H1 (cell line): ENCODE data around the gene ACACA. TPM values are rescaled to one million over a fixed set of nuclear protein-coding genes. Genes with fewer than 3 reads are reported as not detected.

ENCODE experiments used
- CTCF ChIA-PET: fragments of 300-600 bp; sonication (Branson Sonifier 250); formaldehyde crosslinking; loops from one replicate; lab custom pipeline; 2021; ENCODE audit not compliant: partially characterized antibody; lab: Charles Lee
- POLR2A ChIA-PET: fragments of 300-600 bp; sonication (Branson Sonifier 250); formaldehyde crosslinking; loops from one replicate; lab custom pipeline; 2021; ENCODE audit warnings: inconsistent platforms; ENCODE audit not compliant: partially characterized antibody; lab: Charles Lee
- DNase-seq, 2 experiments: peaks; one replicate each; pipeline versions ENCODE4 v3.0.0 to v3.0.0-alpha.2; 2010 to 2022; ENCODE audit warnings: low spot score in 2 of 2, low read depth in 1 of 2, mixed read lengths in 1 of 2
- FAIRE-seq: peaks from 2 replicates; lab custom pipeline; 2011; peaks lifted over from hg19 to GRCh38; lab: Jason Lieb, UNC
- H2AFZ ChIP-seq: 2 replicates; pipeline ENCODE4 v1.8.1; 2012; ENCODE audit warnings: low read length, inconsistent platforms
- H2AK5ac ChIP-seq: 2 replicates; pipeline ENCODE4 v1.6.1; 2013; ENCODE audit warnings: low read depth, low read length
- H2BK120ac ChIP-seq: replicated peaks from 2 replicates; pipeline ENCODE3; 2013; ENCODE audit warnings: low read depth, low read length, inconsistent platforms
- H2BK12ac ChIP-seq: 2 replicates; pipeline ENCODE4 v1.6.1; 2013; ENCODE audit warnings: low read depth, low read length
- H2BK15ac ChIP-seq: 2 replicates; pipeline ENCODE4 v1.6.1; 2013; ENCODE audit warnings: low read length
- H2BK20ac ChIP-seq: 2 replicates; pipeline ENCODE4 v1.6.1; 2013; ENCODE audit warnings: low read length
- H2BK5ac ChIP-seq: 2 replicates; pipeline ENCODE4 v1.6.1; 2013; ENCODE audit warnings: low read depth, low read length
- H3K14ac ChIP-seq: 2 replicates; pipeline ENCODE4 v1.6.1; 2013; ENCODE audit warnings: inconsistent platforms; ENCODE audit not compliant: insufficient read length
- H3K18ac ChIP-seq: 2 replicates; pipeline ENCODE4 v1.6.1; 2013; ENCODE audit warnings: low read length; ENCODE audit errors: extremely low read depth
- H3K23ac ChIP-seq: 2 replicates; pipeline ENCODE4 v1.6.1; 2013; ENCODE audit warnings: inconsistent platforms; ENCODE audit not compliant: insufficient read length
- H3K23me2 ChIP-seq: 2 replicates; pipeline ENCODE4 v1.6.1; 2013; ENCODE audit warnings: low read depth, low read length
- H3K27ac ChIP-seq: 2 replicates; pipeline ENCODE4 v1.6.1; 2011; ENCODE audit warnings: low read depth, low read length, inconsistent platforms
- H3K27me3 ChIP-seq, 4 experiments: replicated peaks in 1 of 4; 1 replicate in 1 of 4; 2 replicates in 3 of 4; pipeline versions ENCODE4 v1.6.1 to v1.8.1; 2011 to 2013; ENCODE audit warnings: low read length in 3 of 4, mild to moderate bottlenecking in 3 of 4, inconsistent platforms in 2 of 4, mixed read lengths in 2 of 4, moderate library complexity in 1 of 4; ENCODE audit not compliant: control insufficient read depth in 3 of 4, insufficient read depth in 3 of 4; ENCODE audit errors: extremely low read depth in 1 of 4
- H3K36me3 ChIP-seq, 4 experiments: 2 replicates each; pipeline versions ENCODE4 v1.6.1 to v1.8.1; 2011 to 2013; ENCODE audit warnings: mild to moderate bottlenecking in 4 of 4, low read length in 3 of 4, moderate library complexity in 2 of 4, control low read depth in 1 of 4, inconsistent platforms in 1 of 4; ENCODE audit not compliant: insufficient read depth in 4 of 4, control insufficient read depth in 2 of 4
- H3K4ac ChIP-seq: replicated peaks from 2 replicates; pipeline ENCODE3; 2013; ENCODE audit warnings: low read length, low read depth, mixed read lengths, inconsistent platforms; ENCODE audit not compliant: insufficient read length
- H3K4me1 ChIP-seq, 4 experiments: replicated peaks in 1 of 4; 1 replicate in 1 of 4; 2 replicates in 3 of 4; pipeline versions ENCODE4 v1.6.1 to v1.8.1; 2011 to 2013; ENCODE audit warnings: low read length in 3 of 4, inconsistent platforms in 2 of 4, mixed read lengths in 1 of 4; ENCODE audit not compliant: insufficient read depth in 4 of 4, control insufficient read depth in 3 of 4
- H3K4me2 ChIP-seq, 2 experiments: 2 replicates each; pipeline versions ENCODE4 v1.6.1 to v1.8.1; 2011 to 2013; ENCODE audit warnings: low read depth in 2 of 2, low read length in 2 of 2, control low read depth in 1 of 2, inconsistent platforms in 1 of 2, mild to moderate bottlenecking in 1 of 2; ENCODE audit not compliant: insufficient read depth in 1 of 2
- H3K4me3 ChIP-seq, 4 experiments: fragments of 200-600, 300-600 bp in 1 of 4; sonication (generic), shearing (Covaris generic), sonication (Bioruptor Twin) in 1 of 4; 2 replicates each; pipeline versions ENCODE4 v1.5.1 to v1.8.1; 2011 to 2016; ENCODE audit warnings: low read length in 4 of 4, low read depth in 3 of 4, control low read depth in 2 of 4, inconsistent platforms in 2 of 4, mild to moderate bottlenecking in 2 of 4, mixed read lengths in 1 of 4, moderate library complexity in 1 of 4; ENCODE audit not compliant: insufficient read depth in 2 of 4; ENCODE audit errors: extremely low read depth in 1 of 4
- H3K56ac ChIP-seq: replicated peaks from 2 replicates; pipeline ENCODE3; 2013; ENCODE audit warnings: low read depth, mild to moderate bottlenecking, mixed read lengths, low read length, inconsistent platforms; ENCODE audit not compliant: insufficient read length
- H3K79me1 ChIP-seq: 2 replicates; pipeline ENCODE4 v1.6.1; 2013; ENCODE audit warnings: low read depth, low read length, control low read depth
- H3K79me2 ChIP-seq, 2 experiments: 2 replicates each; pipeline versions ENCODE4 v1.6.1 to v1.8.1; 2012 to 2013; ENCODE audit warnings: low read length in 2 of 2, mild to moderate bottlenecking in 2 of 2, inconsistent platforms in 1 of 2; ENCODE audit not compliant: insufficient read depth in 2 of 2, control insufficient read depth in 1 of 2
- H3K9ac ChIP-seq, 4 experiments: replicated peaks in 1 of 4; 1 replicate in 1 of 4; 2 replicates in 3 of 4; pipeline versions ENCODE4 v1.6.1 to v1.8.1; 2011 to 2013; ENCODE audit warnings: low read depth in 3 of 4, low read length in 3 of 4, control low read depth in 2 of 4, mild to moderate bottlenecking in 2 of 4, moderate library complexity in 2 of 4, inconsistent platforms in 1 of 4; ENCODE audit errors: extremely low read depth in 1 of 4
- H3K9me3 ChIP-seq, 2 experiments: 2 replicates each; pipeline versions ENCODE4 v1.6.1 to v1.8.1; 2012 to 2013; ENCODE audit warnings: mild to moderate bottlenecking in 2 of 2, moderate library complexity in 2 of 2, control low read depth in 1 of 2, inconsistent platforms in 1 of 2, low read depth in 1 of 2, low read length in 1 of 2, mixed read lengths in 1 of 2; ENCODE audit not compliant: insufficient read depth in 2 of 2
- H4K20me1 ChIP-seq, 2 experiments: replicated peaks in 1 of 2; 2 replicates each; pipeline versions ENCODE3 to v1.8.1; 2011 to 2013; ENCODE audit warnings: inconsistent platforms in 2 of 2, low read length in 2 of 2, mild to moderate bottlenecking in 1 of 2; ENCODE audit not compliant: insufficient read depth in 2 of 2, control insufficient read depth in 1 of 2
- H4K5ac ChIP-seq: 2 replicates; pipeline ENCODE4 v1.6.1; 2013; ENCODE audit warnings: low read length, low read depth, mixed read lengths, inconsistent platforms; ENCODE audit not compliant: insufficient read length
- H4K8ac ChIP-seq: 2 replicates; pipeline ENCODE4 v1.8.0; 2013; ENCODE audit warnings: mild to moderate bottlenecking, moderate library complexity, low read length, inconsistent platforms; ENCODE audit not compliant: insufficient read depth; ENCODE audit errors: extremely low read depth
- H4K91ac ChIP-seq: replicated peaks from 2 replicates; pipeline ENCODE3; 2013; ENCODE audit warnings: low read length, mixed read lengths, inconsistent platforms; ENCODE audit not compliant: insufficient read length
- ASH2L ChIP-seq: fragments of 200-600, 300-600 bp; sonication (generic); IDR thresholded peaks from one replicate; pipeline ENCODE4 v1.7.1; 2017; ENCODE audit warnings: low read length
- BRCA1 ChIP-seq: IDR thresholded peaks from 2 replicates; pipeline ENCODE4 v1.6.1; 2012; ENCODE audit warnings: low read depth, low read length, improper control_type of control experiment
- CREB1 ChIP-seq: IDR thresholded peaks from 2 replicates; pipeline ENCODE4 v1.6.1; 2012; ENCODE audit warnings: inconsistent platforms
- CTCF ChIP-seq, 3 experiments: IDR thresholded peaks; 1 replicate in 2 of 3; 2 replicates in 1 of 3; pipeline versions ENCODE4 v1.5.1 to v1.6.1; 2011; ENCODE audit warnings: low read length in 3 of 3, mild to moderate bottlenecking in 3 of 3, inconsistent platforms in 2 of 3, low read depth in 1 of 3, moderate library complexity in 1 of 3; ENCODE audit not compliant: insufficient read depth in 1 of 3; ENCODE audit errors: control extremely low read depth in 1 of 3
- EGR1 ChIP-seq: IDR thresholded peaks from 2 replicates; pipeline ENCODE4 v1.6.1; 2011; ENCODE audit warnings: low read depth, low read length, borderline replicate concordance
- NANOG ChIP-seq: IDR thresholded peaks from 2 replicates; pipeline ENCODE4 v1.6.1; 2011; ENCODE audit warnings: low read length, low read depth, mild to moderate bottlenecking, inconsistent platforms; ENCODE audit not compliant: insufficient read depth, poor library complexity, severe bottlenecking
- PHF8 ChIP-seq: fragments of 200-600 bp; sonication (generic); conservative IDR thresholded peaks from 2 replicates; pipeline ENCODE4 v1.7.1; 2012; ENCODE audit warnings: low read depth, mild to moderate bottlenecking, inconsistent platforms, low read length, moderate library complexity
- RBBP5 ChIP-seq: IDR thresholded peaks from 2 replicates; pipeline ENCODE4 v1.7.1; 2012; ENCODE audit warnings: low read depth, mild to moderate bottlenecking, inconsistent platforms, low read length, moderate library complexity, borderline replicate concordance
- RFX5 ChIP-seq: IDR thresholded peaks from 2 replicates; pipeline ENCODE4 v1.6.1; 2011; ENCODE audit warnings: low read depth, low read length, improper control_type of control experiment, borderline replicate concordance
- SIX5 ChIP-seq: IDR thresholded peaks from 2 replicates; pipeline ENCODE4 v1.6.1; 2011; ENCODE audit warnings: mild to moderate bottlenecking, low read depth, low read length
- TEAD4 ChIP-seq: IDR thresholded peaks from 2 replicates; pipeline ENCODE4 v1.6.1; 2012; ENCODE audit warnings: low read depth, low read length, inconsistent platforms, mixed read lengths
- whole genome bisulfite sequencing, 2 experiments: shearing (Covaris generic) in 1 of 2; methylation state at CpG; one replicate each; pipeline versions ENCODE4 v1.1.6 to v1.1.7; 2013 to 2015; ENCODE audit warnings: low lambda C conversion rate in 2 of 2, mixed read lengths in 2 of 2, inconsistent platforms in 1 of 2, low coverage in 1 of 2, missing lambda C conversion rate in 1 of 2; ENCODE audit not compliant: insufficient replicate concordance in 2 of 2, insufficient coverage in 1 of 2, insufficient read length in 1 of 2; ENCODE audit errors: extremely low coverage in 1 of 2, missing lambda C conversion rate in 1 of 2; 5-methylcytosine and 5-hydroxymethylcytosine counted together
- polyA plus RNA-seq, 7 experiments: library from polyadenylated mRNA; depleted of rRNA in 3 of 7; stranded (reverse) in 5 of 7; unstranded in 2 of 7; fragments of >200 nt in 5 of 7; fragments of 200-250 nt in 2 of 7; gene quantifications; 1 replicate in 5 of 7; 2 replicates in 1 of 7; 4 replicates in 1 of 7; pipeline versions ENCODE4 v1.2.1 to v1.2.3, GENCODE V29; 2011 to 2013; ENCODE audit warnings: missing spikeins in 2 of 7, mixed read lengths in 2 of 7
- total RNA-seq: library from RNA; stranded (reverse); fragmentation: NEBNext Ultra II Directional; extraction: Animal tissue kit (Norgen Biotek cat#: 25700); gene quantifications from 2 replicates; pipeline ENCODE4 v1.2.1, GENCODE V29; 2021
- TF ChIP-seq, protein P1 (sequence below): IDR thresholded peaks from 2 replicates; pipeline ENCODE4 v1.6.1; 2012; ENCODE audit warnings: inconsistent platforms

Gene ACACA
- total and polyA plus RNA-seq, 2 of the 8 experiments (the other 6 are each of a cell fraction or from before 2014, with no cell fraction given), result 74.0 to 160 TPM

DNA sequence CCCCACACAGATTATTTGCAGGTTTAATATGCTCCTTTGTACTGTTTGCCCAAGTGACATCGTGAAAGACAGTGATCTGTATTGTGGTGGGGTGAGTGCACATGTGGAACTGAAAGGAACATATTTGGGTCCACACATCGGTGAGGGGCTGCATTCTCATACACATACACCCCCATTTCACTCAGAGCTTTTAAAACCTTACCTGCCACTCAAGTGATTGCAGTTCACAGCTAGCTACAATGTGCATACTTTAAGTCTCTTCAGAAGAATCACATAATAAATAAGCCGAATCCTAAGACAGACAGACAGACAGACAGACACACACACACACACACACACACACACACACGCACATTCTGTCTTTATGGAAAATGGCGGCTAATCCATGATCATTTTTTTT, 355.3 kb downstream of the ACACA start:
- POLR2A ChIA-PET, result no interaction called here
- TF ChIP-seq RBBP5 (no peak), NANOG (no peak), BRCA1 (no peak), TEAD4 (no peak), RFX5 (no peak), CTCF (IDR thresholded peaks at IDR 0.05; ENCODE audit: control extremely low read depth in 1 of 3, insufficient read depth in 1 of 3, low read depth in 1 of 3, low read length in 3 of 3) (no peak), SIX5 (no peak), CREB1 (no peak), ASH2L (no peak), PHF8 (no peak), EGR1 (no peak)
- TF ChIP-seq, protein P1, sequence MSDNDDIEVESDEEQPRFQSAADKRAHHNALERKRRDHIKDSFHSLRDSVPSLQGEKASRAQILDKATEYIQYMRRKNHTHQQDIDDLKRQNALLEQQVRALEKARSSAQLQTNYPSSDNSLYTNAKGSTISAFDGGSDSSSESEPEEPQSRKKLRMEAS, result no peak

More for the DNA sequence above, 355.3 kb downstream of the ACACA start:
- no peak overlapping the region for H3K14ac ChIP-seq
- no peak overlapping the region for H3K27ac ChIP-seq
- no peak overlapping the region for H3K56ac ChIP-seq
- no peak overlapping the region for H2BK20ac ChIP-seq
- H3K23me2 ChIP-seq, result no peaks in the 10 kb centered on the region
- no peak overlapping the region for H4K8ac ChIP-seq
- no peaks in the 10 kb centered on the region for H4K20me1 ChIP-seq
- H2BK12ac ChIP-seq, result no peak overlapping the region
- no peak overlapping the region for H3K4me3 ChIP-seq
- H3K36me3 ChIP-seq, result no peaks in the 10 kb centered on the region; a peak in 1 of 8 replicates
- H3K4me2 ChIP-seq, result no peak overlapping the region
- peaks cover 1 to 6% (median 4%) of the 10 kb centered on the region in 4 experiments; a peak in 4 of 7 replicates for H3K4me1 ChIP-seq
- no peak for DNase-seq
- no peak overlapping the region for H2BK15ac ChIP-seq
- no peak overlapping the region for H3K4ac ChIP-seq
- no peak for FAIRE-seq
- H3K27me3 ChIP-seq, result no peaks in the 10 kb centered on the region
- H3K23ac ChIP-seq, result no peak overlapping the region
- WGBS, 2 experiments, result 87% methylated on average over 5 of the region's 5 CpGs; no CpG with 5 or more reads in 1 of the 2 experiments
- no peaks in the 10 kb centered on the region for H3K9me3 ChIP-seq
- no peak overlapping the region for H3K18ac ChIP-seq
- H2BK5ac ChIP-seq, result no peak overlapping the region
- H2AFZ ChIP-seq, result no peak overlapping the region
- no peak overlapping the region for H2BK120ac ChIP-seq
- no peak overlapping the region for H3K9ac ChIP-seq
- H3K79me2 ChIP-seq, result no peaks in the 10 kb centered on the region
- no peaks in the 10 kb centered on the region for H3K79me1 ChIP-seq
- H4K5ac ChIP-seq, result no peak overlapping the region
- H4K91ac ChIP-seq, result no peak overlapping the region
- CTCF ChIA-PET, result interaction anchor here (0.9 to 1.3 kb wide), 4 partner anchors 12 to 123 kb away, joined by 3 read pairs; no protein-coding TSS in a partner anchor
- no peak overlapping the region for H2AK5ac ChIP-seq
